GM23338 (cell line): Measurements from ENCODE around the gene CHRNA4. TPM values are rescaled to one million over a fixed set of nuclear protein-coding genes. Genes with fewer than 3 reads are reported as not detected.

Source experiments
- ATAC-seq: fragments of 200-7000 bp; cut with Tn5 transposase; 3 replicates; pipeline ENCODE4 v1.9.1; 2020
- DNase-seq: peaks from one replicate; pipeline ENCODE4 v3.0.0-alpha.2; 2015; ENCODE audit warnings: low spot score
- H2AFZ ChIP-seq: fragments of 200-600 bp; sonication (generic); 2 replicates; pipeline ENCODE4 v1.8.0; 2016; ENCODE audit warnings: antibody characterized with exemption, mild to moderate bottlenecking, moderate library complexity
- H3F3A ChIP-seq: fragments of 200-600 bp; sonication (generic); replicated peaks from 2 replicates; pipeline ENCODE4 v1.8.0; 2017; ENCODE audit warnings: antibody characterized with exemption, mixed run types, low read depth
- H3K27ac ChIP-seq: fragments of 200-600 bp; sonication (generic); 2 replicates; pipeline ENCODE4 v1.6.1; 2016; ENCODE audit warnings: low read depth
- H3K27me3 ChIP-seq: fragments of 200-600 bp; sonication (generic); 2 replicates; pipeline ENCODE4 v1.8.0; 2016; ENCODE audit warnings: mild to moderate bottlenecking, mixed run types, moderate library complexity; ENCODE audit not compliant: insufficient read depth
- H3K36me3 ChIP-seq: fragments of 200-600 bp; sonication (generic); 2 replicates; pipeline ENCODE4 v1.8.0; 2016; ENCODE audit warnings: mild to moderate bottlenecking; ENCODE audit not compliant: insufficient read depth
- H3K4me1 ChIP-seq: fragments of 200-600 bp; sonication (generic); 2 replicates; pipeline ENCODE4 v1.8.0; 2016; ENCODE audit warnings: mild to moderate bottlenecking, moderate library complexity; ENCODE audit not compliant: insufficient read depth
- H3K4me2 ChIP-seq: fragments of 200-600 bp; sonication (generic); 2 replicates; pipeline ENCODE4 v1.7.1; 2017; ENCODE audit warnings: mixed run types
- H3K4me3 ChIP-seq: fragments of 200-600 bp; sonication (generic); 2 replicates; pipeline ENCODE4 v1.6.1; 2016; ENCODE audit warnings: mixed run types
- H3K79me2 ChIP-seq: fragments of 200-600 bp; sonication (generic); replicated peaks from 2 replicates; pipeline ENCODE4 v1.8.0; 2017; ENCODE audit warnings: mild to moderate bottlenecking; ENCODE audit not compliant: insufficient read depth
- H3K9me2 ChIP-seq: fragments of 200-600 bp; sonication (generic); 2 replicates; pipeline ENCODE4 v1.8.0; 2017; ENCODE audit not compliant: insufficient read depth
- H4K20me1 ChIP-seq: fragments of 200-600 bp; sonication (generic); replicated peaks from 2 replicates; pipeline ENCODE4 v1.8.0; 2017; ENCODE audit warnings: mild to moderate bottlenecking; ENCODE audit not compliant: insufficient read depth
- H3K27ac Mint-ChIP-seq: 2 replicates; pipeline ENCODE4 v1.8.0; 2020; ENCODE audit warnings: inconsistent platforms, mild to moderate bottlenecking, moderate library complexity, mixed read lengths
- H3K27me3 Mint-ChIP-seq: 3 replicates; pipeline ENCODE4 v1.8.0; 2022; ENCODE audit warnings: low read depth, mild to moderate bottlenecking, moderate library complexity, mixed read lengths, inconsistent platforms; ENCODE audit not compliant: insufficient read depth, poor library complexity
- H3K36me3 Mint-ChIP-seq: 3 replicates; pipeline ENCODE4 v1.8.0; 2021; ENCODE audit warnings: low read depth, mild to moderate bottlenecking, inconsistent platforms, moderate library complexity, mixed read lengths
- H3K4me1 Mint-ChIP-seq: 3 replicates; pipeline ENCODE4 v1.8.0; 2020; ENCODE audit warnings: mild to moderate bottlenecking, inconsistent platforms, mixed read lengths
- H3K4me3 Mint-ChIP-seq: 3 replicates; pipeline ENCODE4 v1.8.0; 2021; ENCODE audit warnings: moderate library complexity, mild to moderate bottlenecking, inconsistent platforms, mixed read lengths
- H3K9me3 Mint-ChIP-seq: 3 replicates; pipeline ENCODE4 v1.8.0; 2020; ENCODE audit warnings: moderate library complexity, mild to moderate bottlenecking, inconsistent platforms, mixed read lengths
- CREB1 ChIP-seq: fragments of 250-450 bp; sonication (Bioruptor Pico); IDR thresholded peaks from 2 replicates; pipeline ENCODE4 v1.5.0; 2020; ENCODE audit warnings: low read depth, mild to moderate bottlenecking, moderate library complexity
- EZH2 ChIP-seq: fragments of 200-600 bp; sonication (generic); IDR thresholded peaks from one replicate; pipeline ENCODE4 v1.8.0; 2017; ENCODE audit warnings: antibody characterized with exemption, mild to moderate bottlenecking, low read depth; ENCODE audit not compliant: unreplicated experiment
- EZH2phosphoT487 ChIP-seq: fragments of 200-600 bp; sonication (generic); IDR thresholded peaks from one replicate; pipeline ENCODE4 v1.8.1; 2018; ENCODE audit warnings: antibody characterized with exemption; ENCODE audit not compliant: unreplicated experiment
- JUNB ChIP-seq: IDR thresholded peaks from one replicate; pipeline ENCODE4 v1.6.1; 2016; ENCODE audit warnings: antibody characterized with exemption; ENCODE audit not compliant: unreplicated experiment
- NANOG ChIP-seq: IDR thresholded peaks from 2 replicates; pipeline ENCODE4 v1.6.1; 2016; ENCODE audit warnings: antibody characterized with exemption, borderline replicate concordance
- POLR2AphosphoS5 ChIP-seq: IDR thresholded peaks from 2 replicates; pipeline ENCODE4 v1.6.1; 2016; ENCODE audit warnings: antibody characterized with exemption, low read depth
- STAT1 ChIP-seq: IDR thresholded peaks from one replicate; pipeline ENCODE4 v1.6.1; 2016; ENCODE audit warnings: antibody characterized with exemption; ENCODE audit not compliant: unreplicated experiment
- ZNF114 ChIP-seq: fragments of 250-450 bp; sonication (Bioruptor Pico); IDR thresholded peaks from 2 replicates; pipeline ENCODE4 v1.5.0; 2020; ENCODE audit warnings: mild to moderate bottlenecking, moderate library complexity
- ZNF331 ChIP-seq: fragments of 250-450 bp; sonication (Bioruptor Pico); IDR thresholded peaks from 2 replicates; pipeline ENCODE4 v1.5.0; 2020; ENCODE audit warnings: low read depth, mild to moderate bottlenecking, moderate library complexity
- polyA plus RNA-seq: library from polyadenylated mRNA; unstranded; fragments of >200 nt; fragmentation: Nextera tagmentation; extraction: Ambion mirVana; gene quantifications from 2 replicates; pipeline ENCODE4 v1.2.1, GENCODE V29; 2016
- total RNA-seq: library from RNA; depleted of rRNA; stranded (reverse); fragments of >200 nt; shearing (Covaris generic); gene quantifications from 2 replicates; pipeline ENCODE4 v1.2.3, GENCODE V29; 2014
- TF ChIP-seq, protein P1 (sequence below): fragments of 250-450 bp; sonication (Bioruptor Pico); IDR thresholded peaks from 2 replicates; pipeline ENCODE4 v1.5.0; 2020; ENCODE audit warnings: mild to moderate bottlenecking, moderate library complexity
- TF ChIP-seq, protein P2 (sequence below): IDR thresholded peaks from one replicate; pipeline ENCODE4 v1.6.1; 2018; ENCODE audit warnings: antibody characterized with exemption; ENCODE audit not compliant: unreplicated experiment
- TF ChIP-seq, protein P3 (sequence below): IDR thresholded peaks from 2 replicates; pipeline ENCODE4 v1.6.1; 2016; ENCODE audit warnings: antibody characterized with exemption
- TF ChIP-seq, protein P4 (sequence below), 2 experiments: fragments of 200-600 bp in 1 of 2; sonication (generic) in 1 of 2; conservative IDR thresholded peaks; 2 replicates each; pipeline versions ENCODE4 v1.5.1 to v1.6.1; 2016 to 2017; ENCODE audit warnings: antibody characterized with exemption in 2 of 2, low read depth in 2 of 2, mild to moderate bottlenecking in 2 of 2, moderate library complexity in 1 of 2

Gene CHRNA4
- total and polyA plus RNA-seq, 2 experiments from 2014 or later: 2.7 to 3.9 TPM

DNA sequence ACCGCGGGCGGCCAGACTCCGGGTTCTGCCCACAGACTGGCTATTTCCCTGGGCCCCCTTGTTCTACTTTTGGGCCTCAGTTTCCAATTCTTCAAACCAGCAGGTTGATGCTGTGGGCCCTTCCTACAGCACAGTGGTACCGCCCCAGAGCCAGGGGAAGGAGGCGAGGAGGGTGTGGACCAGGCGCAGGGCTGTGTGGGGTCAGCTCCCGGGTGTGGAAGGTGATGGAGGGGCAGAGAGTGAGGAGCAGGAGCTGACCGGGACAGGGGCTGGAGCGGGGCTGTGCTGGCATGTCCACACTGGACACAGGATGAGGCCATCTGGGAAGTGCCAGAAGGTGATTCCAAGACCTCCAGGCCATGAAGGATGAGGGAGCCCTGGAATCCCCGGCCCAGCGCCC, 35.2 kb upstream of the CHRNA4 start:
- no peak for ATAC-seq
- Mint-ChIP-seq H3K36me3 (peaks cover 15% of the 10 kb centered on the region), H3K4me1 (peaks cover 25% of the 10 kb centered on the region), H3K27ac (no peak overlapping the region), H3K4me3 (no peak overlapping the region), H3K27me3 (peaks cover 18% of the 10 kb centered on the region), H3K9me3 (peaks cover 23% of the 10 kb centered on the region)
- H3K79me2 ChIP-seq: no peaks in the 10 kb centered on the region
- H3K27me3 ChIP-seq: no peaks in the 10 kb centered on the region
- H2AFZ ChIP-seq: no peak overlapping the region
- H3K4me2 ChIP-seq: no peak overlapping the region
- no peaks in the 10 kb centered on the region for H3K36me3 ChIP-seq
- H3K4me3 ChIP-seq: no peak overlapping the region
- DNase-seq: no peak
- peaks cover 17% of the 10 kb centered on the region for H3K4me1 ChIP-seq
- H3F3A ChIP-seq: peaks cover 6% of the 10 kb centered on the region; the same call in 1 of the 2 replicates
- TF ChIP-seq CREB1 (CRISPR knock-in tag) (no peak), ZNF331 (CRISPR knock-in tag) (no peak), STAT1 (no peak), POLR2AphosphoS5 (no peak), NANOG (no peak), ZNF114 (CRISPR knock-in tag) (no peak), EZH2phosphoT487 (no peak), JUNB (no peak), EZH2 (no peak)
- TF ChIP-seq, protein P1, sequence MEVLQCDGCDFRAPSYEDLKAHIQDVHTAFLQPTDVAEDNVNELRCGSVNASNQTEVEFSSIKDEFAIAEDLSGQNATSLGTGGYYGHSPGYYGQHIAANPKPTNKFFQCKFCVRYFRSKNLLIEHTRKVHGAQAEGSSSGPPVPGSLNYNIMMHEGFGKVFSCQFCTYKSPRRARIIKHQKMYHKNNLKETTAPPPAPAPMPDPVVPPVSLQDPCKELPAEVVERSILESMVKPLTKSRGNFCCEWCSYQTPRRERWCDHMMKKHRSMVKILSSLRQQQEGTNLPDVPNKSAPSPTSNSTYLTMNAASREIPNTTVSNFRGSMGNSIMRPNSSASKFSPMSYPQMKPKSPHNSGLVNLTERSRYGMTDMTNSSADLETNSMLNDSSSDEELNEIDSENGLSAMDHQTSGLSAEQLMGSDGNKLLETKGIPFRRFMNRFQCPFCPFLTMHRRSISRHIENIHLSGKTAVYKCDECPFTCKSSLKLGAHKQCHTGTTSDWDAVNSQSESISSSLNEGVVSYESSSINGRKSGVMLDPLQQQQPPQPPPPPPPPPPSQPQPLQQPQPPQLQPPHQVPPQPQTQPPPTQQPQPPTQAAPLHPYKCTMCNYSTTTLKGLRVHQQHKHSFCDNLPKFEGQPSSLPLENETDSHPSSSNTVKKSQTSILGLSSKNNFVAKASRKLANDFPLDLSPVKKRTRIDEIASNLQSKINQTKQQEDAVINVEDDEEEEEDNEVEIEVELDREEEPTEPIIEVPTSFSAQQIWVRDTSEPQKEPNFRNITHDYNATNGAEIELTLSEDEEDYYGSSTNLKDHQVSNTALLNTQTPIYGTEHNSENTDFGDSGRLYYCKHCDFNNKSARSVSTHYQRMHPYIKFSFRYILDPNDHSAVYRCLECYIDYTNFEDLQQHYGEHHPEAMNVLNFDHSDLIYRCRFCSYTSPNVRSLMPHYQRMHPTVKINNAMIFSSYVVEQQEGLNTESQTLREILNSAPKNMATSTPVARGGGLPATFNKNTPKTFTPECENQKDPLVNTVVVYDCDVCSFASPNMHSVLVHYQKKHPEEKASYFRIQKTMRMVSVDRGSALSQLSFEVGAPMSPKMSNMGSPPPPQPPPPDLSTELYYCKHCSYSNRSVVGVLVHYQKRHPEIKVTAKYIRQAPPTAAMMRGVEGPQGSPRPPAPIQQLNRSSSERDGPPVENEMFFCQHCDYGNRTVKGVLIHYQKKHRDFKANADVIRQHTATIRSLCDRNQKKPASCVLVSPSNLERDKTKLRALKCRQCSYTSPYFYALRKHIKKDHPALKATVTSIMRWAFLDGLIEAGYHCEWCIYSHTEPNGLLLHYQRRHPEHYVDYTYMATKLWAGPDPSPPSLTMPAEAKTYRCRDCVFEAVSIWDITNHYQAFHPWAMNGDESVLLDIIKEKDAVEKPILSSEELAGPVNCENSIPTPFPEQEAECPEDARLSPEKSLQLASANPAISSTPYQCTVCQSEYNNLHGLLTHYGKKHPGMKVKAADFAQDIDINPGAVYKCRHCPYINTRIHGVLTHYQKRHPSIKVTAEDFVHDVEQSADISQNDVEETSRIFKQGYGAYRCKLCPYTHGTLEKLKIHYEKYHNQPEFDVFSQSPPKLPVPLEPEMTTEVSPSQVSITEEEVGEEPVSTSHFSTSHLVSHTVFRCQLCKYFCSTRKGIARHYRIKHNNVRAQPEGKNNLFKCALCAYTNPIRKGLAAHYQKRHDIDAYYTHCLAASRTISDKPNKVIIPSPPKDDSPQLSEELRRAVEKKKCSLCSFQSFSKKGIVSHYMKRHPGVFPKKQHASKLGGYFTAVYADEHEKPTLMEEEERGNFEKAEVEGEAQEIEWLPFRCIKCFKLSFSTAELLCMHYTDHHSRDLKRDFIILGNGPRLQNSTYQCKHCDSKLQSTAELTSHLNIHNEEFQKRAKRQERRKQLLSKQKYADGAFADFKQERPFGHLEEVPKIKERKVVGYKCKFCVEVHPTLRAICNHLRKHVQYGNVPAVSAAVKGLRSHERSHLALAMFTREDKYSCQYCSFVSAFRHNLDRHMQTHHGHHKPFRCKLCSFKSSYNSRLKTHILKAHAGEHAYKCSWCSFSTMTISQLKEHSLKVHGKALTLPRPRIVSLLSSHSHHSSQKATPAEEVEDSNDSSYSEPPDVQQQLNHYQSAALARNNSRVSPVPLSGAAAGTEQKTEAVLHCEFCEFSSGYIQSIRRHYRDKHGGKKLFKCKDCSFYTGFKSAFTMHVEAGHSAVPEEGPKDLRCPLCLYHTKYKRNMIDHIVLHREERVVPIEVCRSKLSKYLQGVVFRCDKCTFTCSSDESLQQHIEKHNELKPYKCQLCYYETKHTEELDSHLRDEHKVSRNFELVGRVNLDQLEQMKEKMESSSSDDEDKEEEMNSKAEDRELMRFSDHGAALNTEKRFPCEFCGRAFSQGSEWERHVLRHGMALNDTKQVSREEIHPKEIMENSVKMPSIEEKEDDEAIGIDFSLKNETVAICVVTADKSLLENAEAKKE (CRISPR knock-in tag): no peak
- TF ChIP-seq, protein P2, sequence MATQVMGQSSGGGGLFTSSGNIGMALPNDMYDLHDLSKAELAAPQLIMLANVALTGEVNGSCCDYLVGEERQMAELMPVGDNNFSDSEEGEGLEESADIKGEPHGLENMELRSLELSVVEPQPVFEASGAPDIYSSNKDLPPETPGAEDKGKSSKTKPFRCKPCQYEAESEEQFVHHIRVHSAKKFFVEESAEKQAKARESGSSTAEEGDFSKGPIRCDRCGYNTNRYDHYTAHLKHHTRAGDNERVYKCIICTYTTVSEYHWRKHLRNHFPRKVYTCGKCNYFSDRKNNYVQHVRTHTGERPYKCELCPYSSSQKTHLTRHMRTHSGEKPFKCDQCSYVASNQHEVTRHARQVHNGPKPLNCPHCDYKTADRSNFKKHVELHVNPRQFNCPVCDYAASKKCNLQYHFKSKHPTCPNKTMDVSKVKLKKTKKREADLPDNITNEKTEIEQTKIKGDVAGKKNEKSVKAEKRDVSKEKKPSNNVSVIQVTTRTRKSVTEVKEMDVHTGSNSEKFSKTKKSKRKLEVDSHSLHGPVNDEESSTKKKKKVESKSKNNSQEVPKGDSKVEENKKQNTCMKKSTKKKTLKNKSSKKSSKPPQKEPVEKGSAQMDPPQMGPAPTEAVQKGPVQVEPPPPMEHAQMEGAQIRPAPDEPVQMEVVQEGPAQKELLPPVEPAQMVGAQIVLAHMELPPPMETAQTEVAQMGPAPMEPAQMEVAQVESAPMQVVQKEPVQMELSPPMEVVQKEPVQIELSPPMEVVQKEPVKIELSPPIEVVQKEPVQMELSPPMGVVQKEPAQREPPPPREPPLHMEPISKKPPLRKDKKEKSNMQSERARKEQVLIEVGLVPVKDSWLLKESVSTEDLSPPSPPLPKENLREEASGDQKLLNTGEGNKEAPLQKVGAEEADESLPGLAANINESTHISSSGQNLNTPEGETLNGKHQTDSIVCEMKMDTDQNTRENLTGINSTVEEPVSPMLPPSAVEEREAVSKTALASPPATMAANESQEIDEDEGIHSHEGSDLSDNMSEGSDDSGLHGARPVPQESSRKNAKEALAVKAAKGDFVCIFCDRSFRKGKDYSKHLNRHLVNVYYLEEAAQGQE: no peak
- TF ChIP-seq, protein P3, sequence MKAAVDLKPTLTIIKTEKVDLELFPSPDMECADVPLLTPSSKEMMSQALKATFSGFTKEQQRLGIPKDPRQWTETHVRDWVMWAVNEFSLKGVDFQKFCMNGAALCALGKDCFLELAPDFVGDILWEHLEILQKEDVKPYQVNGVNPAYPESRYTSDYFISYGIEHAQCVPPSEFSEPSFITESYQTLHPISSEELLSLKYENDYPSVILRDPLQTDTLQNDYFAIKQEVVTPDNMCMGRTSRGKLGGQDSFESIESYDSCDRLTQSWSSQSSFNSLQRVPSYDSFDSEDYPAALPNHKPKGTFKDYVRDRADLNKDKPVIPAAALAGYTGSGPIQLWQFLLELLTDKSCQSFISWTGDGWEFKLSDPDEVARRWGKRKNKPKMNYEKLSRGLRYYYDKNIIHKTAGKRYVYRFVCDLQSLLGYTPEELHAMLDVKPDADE: no peak
- TF ChIP-seq, protein P4, sequence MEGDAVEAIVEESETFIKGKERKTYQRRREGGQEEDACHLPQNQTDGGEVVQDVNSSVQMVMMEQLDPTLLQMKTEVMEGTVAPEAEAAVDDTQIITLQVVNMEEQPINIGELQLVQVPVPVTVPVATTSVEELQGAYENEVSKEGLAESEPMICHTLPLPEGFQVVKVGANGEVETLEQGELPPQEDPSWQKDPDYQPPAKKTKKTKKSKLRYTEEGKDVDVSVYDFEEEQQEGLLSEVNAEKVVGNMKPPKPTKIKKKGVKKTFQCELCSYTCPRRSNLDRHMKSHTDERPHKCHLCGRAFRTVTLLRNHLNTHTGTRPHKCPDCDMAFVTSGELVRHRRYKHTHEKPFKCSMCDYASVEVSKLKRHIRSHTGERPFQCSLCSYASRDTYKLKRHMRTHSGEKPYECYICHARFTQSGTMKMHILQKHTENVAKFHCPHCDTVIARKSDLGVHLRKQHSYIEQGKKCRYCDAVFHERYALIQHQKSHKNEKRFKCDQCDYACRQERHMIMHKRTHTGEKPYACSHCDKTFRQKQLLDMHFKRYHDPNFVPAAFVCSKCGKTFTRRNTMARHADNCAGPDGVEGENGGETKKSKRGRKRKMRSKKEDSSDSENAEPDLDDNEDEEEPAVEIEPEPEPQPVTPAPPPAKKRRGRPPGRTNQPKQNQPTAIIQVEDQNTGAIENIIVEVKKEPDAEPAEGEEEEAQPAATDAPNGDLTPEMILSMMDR (conservative IDR thresholded peaks at IDR 0.05; ENCODE audit: low read depth in 2 of 2): no peak
- no peak overlapping the region for H3K27ac ChIP-seq
- no peaks in the 10 kb centered on the region for H4K20me1 ChIP-seq
- H3K9me2 ChIP-seq: no peaks in the 10 kb centered on the region
